IMR-90 (cell line): ENCODE data around the gene KRT34. TPM values are rescaled to one million over a fixed set of nuclear protein-coding genes. Genes with fewer than 3 reads are reported as not detected.

Source experiments
- ATAC-seq: fragments of 200-7000 bp; cut with Tn5 transposase; 2 replicates; pipeline ENCODE4 v1.9.1; 2020; ENCODE audit warnings: low read depth, mild to moderate bottlenecking, moderate library complexity
- BruUV-seq: library from RNA; stranded (reverse); fragments of 400-500 nt; replicated peaks from 2 replicates; lab custom pipeline; 2021; lab: Mats Ljungman, UMichigan
- CTCF ChIA-PET: fragments of 300-600 bp; formaldehyde crosslinking; extraction: SDS; loops from one replicate; lab custom pipeline; 2021; ENCODE audit warnings: antibody characterized with exemption; lab: Yijun Ruan, JAX
- POLR2A ChIA-PET: fragments of 300-600 bp; sonication (Branson Sonifier 250); formaldehyde crosslinking; loops from one replicate; lab custom pipeline; 2022; ENCODE audit warnings: antibody characterized with exemption; ENCODE audit not compliant: unreplicated experiment; lab: Charles Lee
- DNase-seq: peaks from one replicate; pipeline ENCODE4 v3.0.0; 2013
- H2AFZ ChIP-seq: replicated peaks from 2 replicates; pipeline ENCODE3; 2013; ENCODE audit warnings: low read length, mild to moderate bottlenecking; ENCODE audit not compliant: poor library complexity
- H2AK5ac ChIP-seq: 2 replicates; pipeline ENCODE4 v1.6.1; 2013; ENCODE audit warnings: low read depth, low read length, inconsistent platforms
- H2AK9ac ChIP-seq: replicated peaks from 2 replicates; pipeline ENCODE3; 2013; ENCODE audit warnings: mild to moderate bottlenecking, low read depth, low read length, moderate library complexity; ENCODE audit not compliant: poor library complexity
- H2BK120ac ChIP-seq: 2 replicates; pipeline ENCODE4 v1.6.1; 2013; ENCODE audit warnings: low read depth, low read length, inconsistent platforms
- H2BK15ac ChIP-seq: 3 replicates; pipeline ENCODE4 v1.6.1; 2013; ENCODE audit warnings: low read depth, low read length, inconsistent platforms
- H2BK20ac ChIP-seq: 2 replicates; pipeline ENCODE4 v1.6.1; 2013; ENCODE audit warnings: low read depth, mild to moderate bottlenecking, inconsistent platforms, low read length, moderate library complexity
- H2BK5ac ChIP-seq: 2 replicates; pipeline ENCODE4 v1.6.1; 2013; ENCODE audit warnings: mild to moderate bottlenecking, low read depth, low read length, inconsistent platforms; ENCODE audit not compliant: poor library complexity, severe bottlenecking
- H3K14ac ChIP-seq: replicated peaks from 2 replicates; pipeline ENCODE4 v1.6.1; 2013; ENCODE audit warnings: low read depth, low read length, inconsistent platforms
- H3K18ac ChIP-seq: 2 replicates; pipeline ENCODE4 v1.6.1; 2013; ENCODE audit warnings: low read depth, low read length, control low read depth
- H3K23ac ChIP-seq: 2 replicates; pipeline ENCODE4 v1.6.1; 2013; ENCODE audit warnings: low read depth, low read length, inconsistent platforms
- H3K27ac ChIP-seq: 2 replicates; pipeline ENCODE4 v1.5.1; 2013; ENCODE audit warnings: mild to moderate bottlenecking, control low read depth, low read length; ENCODE audit not compliant: insufficient read depth
- H3K27me3 ChIP-seq: 2 replicates; pipeline ENCODE4 v1.6.1; 2013; ENCODE audit warnings: low read length; ENCODE audit not compliant: control insufficient read depth, insufficient read depth
- H3K36me3 ChIP-seq: 2 replicates; pipeline ENCODE4 v1.6.1; 2013; ENCODE audit warnings: low read length, mixed read lengths; ENCODE audit not compliant: control insufficient read depth, insufficient read depth
- H3K4ac ChIP-seq: 2 replicates; pipeline ENCODE4 v1.6.1; 2013; ENCODE audit warnings: low read depth, low read length, inconsistent platforms
- H3K4me1 ChIP-seq: 2 replicates; pipeline ENCODE4 v1.6.1; 2013; ENCODE audit warnings: low read length, mixed read lengths; ENCODE audit not compliant: control insufficient read depth, insufficient read depth
- H3K4me2 ChIP-seq: 2 replicates; pipeline ENCODE4 v1.6.1; 2013; ENCODE audit warnings: low read depth, mild to moderate bottlenecking, control low read depth, low read length, moderate library complexity
- H3K4me3 ChIP-seq: 2 replicates; pipeline ENCODE4 v1.5.1; 2013; ENCODE audit warnings: low read depth, mild to moderate bottlenecking, control low read depth, low read length, moderate library complexity; ENCODE audit not compliant: insufficient read depth
- H3K56ac ChIP-seq: 2 replicates; pipeline ENCODE4 v1.6.1; 2013; ENCODE audit warnings: low read length, inconsistent platforms; ENCODE audit not compliant: insufficient read depth; ENCODE audit errors: extremely low read depth
- H3K79me1 ChIP-seq, 2 experiments: 2 replicates each; pipeline ENCODE4 v1.6.1; 2013; ENCODE audit warnings: low read length in 2 of 2, inconsistent platforms in 1 of 2, low read depth in 1 of 2
- H3K9ac ChIP-seq: 2 replicates; pipeline ENCODE4 v1.6.1; 2013; ENCODE audit warnings: low read depth, low read length, control low read depth
- H3K9me1 ChIP-seq: 2 replicates; pipeline ENCODE4 v1.6.1; 2013; ENCODE audit warnings: low read length, inconsistent platforms; ENCODE audit not compliant: insufficient read depth
- H3K9me3 ChIP-seq: 2 replicates; pipeline ENCODE4 v1.6.1; 2013; ENCODE audit warnings: low read length; ENCODE audit not compliant: control insufficient read depth, insufficient read depth
- H4K20me1 ChIP-seq: 2 replicates; pipeline ENCODE4 v1.6.1; 2013; ENCODE audit warnings: low read length, inconsistent platforms; ENCODE audit not compliant: insufficient read depth
- H4K5ac ChIP-seq: 2 replicates; pipeline ENCODE4 v1.6.1; 2013; ENCODE audit warnings: mild to moderate bottlenecking, low read depth, low read length, control low read depth
- H4K8ac ChIP-seq, 2 experiments: 2 replicates each; pipeline ENCODE4 v1.6.1; 2013; ENCODE audit warnings: low read depth in 2 of 2, low read length in 2 of 2, control low read depth in 1 of 2, inconsistent platforms in 1 of 2
- H4K91ac ChIP-seq: 2 replicates; pipeline ENCODE4 v1.6.1; 2013; ENCODE audit warnings: low read depth, low read length, inconsistent platforms; ENCODE audit not compliant: insufficient read depth
- BHLHE40 ChIP-seq: fragments of 150-350 bp; IDR thresholded peaks from 2 replicates; pipeline ENCODE4 v1.6.1; 2016; ENCODE audit warnings: mild to moderate bottlenecking, low read depth, low read length
- CEBPB ChIP-seq: IDR thresholded peaks from 2 replicates; pipeline ENCODE4 v1.6.1; 2012; ENCODE audit warnings: low read depth, low read length, improper control_type of control experiment
- CHD1 ChIP-seq: IDR thresholded peaks from 2 replicates; pipeline ENCODE4 v1.6.1; 2012; ENCODE audit warnings: low read depth, low read length, improper control_type of control experiment
- CTCF ChIP-seq: conservative IDR thresholded peaks from 2 replicates; pipeline ENCODE4 v1.5.1; 2012; ENCODE audit warnings: mild to moderate bottlenecking, low read depth, low read length, improper control_type of control experiment
- ELK1 ChIP-seq: fragments of 150-350 bp; IDR thresholded peaks from 2 replicates; pipeline ENCODE4 v1.6.1; 2016; ENCODE audit warnings: low read depth, mild to moderate bottlenecking, low read length, moderate library complexity, borderline replicate concordance
- FOS ChIP-seq: fragments of 150-350 bp; IDR thresholded peaks from 2 replicates; pipeline ENCODE4 v1.6.1; 2016; ENCODE audit warnings: low read depth, low read length
- MAFK ChIP-seq: IDR thresholded peaks from 2 replicates; pipeline ENCODE4 v1.6.1; 2012; ENCODE audit warnings: low read depth, low read length, improper control_type of control experiment
- MAZ ChIP-seq: IDR thresholded peaks from 2 replicates; pipeline ENCODE4 v1.6.1; 2012; ENCODE audit warnings: low read depth, mild to moderate bottlenecking, low read length, improper control_type of control experiment, moderate library complexity, borderline replicate concordance
- MXI1 ChIP-seq: IDR thresholded peaks from 2 replicates; pipeline ENCODE4 v1.6.1; 2012; ENCODE audit warnings: low read depth, mild to moderate bottlenecking, low read length, moderate library complexity, borderline replicate concordance
- NFE2L2 ChIP-seq: fragments of 150-350 bp; IDR thresholded peaks from 2 replicates; pipeline ENCODE4 v1.6.1; 2016; ENCODE audit warnings: low read depth, mild to moderate bottlenecking, low read length
- POLR2A ChIP-seq: IDR thresholded peaks from 2 replicates; pipeline ENCODE4 v1.6.1; 2012; ENCODE audit warnings: mild to moderate bottlenecking, low read depth, low read length
- RAD21 ChIP-seq: IDR thresholded peaks from 2 replicates; pipeline ENCODE4 v1.6.1; 2012; ENCODE audit warnings: low read length, improper control_type of control experiment
- RCOR1 ChIP-seq: IDR thresholded peaks from 2 replicates; pipeline ENCODE4 v1.6.1; 2012; ENCODE audit warnings: mild to moderate bottlenecking, low read length, improper control_type of control experiment; ENCODE audit not compliant: insufficient replicate concordance
- RFX5 ChIP-seq: IDR thresholded peaks from 2 replicates; pipeline ENCODE4 v1.8.0; 2012; ENCODE audit warnings: low read depth, mild to moderate bottlenecking, low read length, moderate library complexity
- SMC3 ChIP-seq: fragments of 150-350 bp; IDR thresholded peaks from 2 replicates; pipeline ENCODE4 v1.6.1; 2016; ENCODE audit warnings: low read depth, mild to moderate bottlenecking, antibody characterized with exemption, low read length, moderate library complexity
- USF2 ChIP-seq: fragments of 150-350 bp; IDR thresholded peaks from 2 replicates; pipeline ENCODE4 v1.6.1; 2017; ENCODE audit warnings: mild to moderate bottlenecking, antibody characterized with exemption, low read length, low read depth
- WGBS, 2 experiments: methylation state at CpG; one replicate each; pipeline versions ENCODE4 v1.1.5 to v1.1.7; 2013; ENCODE audit warnings: missing lambda C conversion rate in 2 of 2; ENCODE audit not compliant: insufficient read length in 1 of 2; ENCODE audit errors: extremely low coverage in 2 of 2; 5-methylcytosine and 5-hydroxymethylcytosine counted together
- dilution Hi-C: fragments of 300-500 bp; cut with HindIII; formaldehyde crosslinking; loops from one replicate; pipeline ENCODE4 v1.14.3; 2018; ENCODE audit warnings: low sequenced_read_pairs; ENCODE audit not compliant: unreplicated experiment
- in situ Hi-C: fragments of 300-500 bp; cut with MboI; formaldehyde crosslinking; loops from 3 replicates; pipeline ENCODE4 v1.14.3; 2019; ENCODE audit warnings: low sequenced_read_pairs, inconsistent platforms, mixed read lengths
- intact Hi-C: fragments of 100-400 bp; cut with micrococcal nuclease; formaldehyde crosslinking; loops from 2 replicates; pipeline ENCODE4 v1.10.0; 2022
- polyA plus RNA-seq, 3 experiments: library from polyadenylated mRNA; depleted of rRNA; stranded (reverse); fragments of >200 nt; gene quantifications; 2 replicates each; pipeline ENCODE4 v1.2.3, GENCODE V29; 2012; ENCODE audit warnings: low replicate concordance in 1 of 3
- total RNA-seq: library from RNA; depleted of rRNA; stranded (reverse); fragments of >200 nt; gene quantifications from 2 replicates; pipeline ENCODE4 v1.2.3, GENCODE V29; 2012

The KRT34 gene
- total and polyA plus RNA-seq, 2 of the 4 experiments (the other 2 are of a cell fraction) = 3.4 to 3.6 TPM

GRCh38 chr17:41407226-41407625, 25.1 kb upstream of the KRT34 start:
- Histone ChIP-seq H3K18ac (no peak overlapping the region), H3K56ac (no peak overlapping the region), H3K36me3 (no peaks in the 10 kb centered on the region), H3K27ac (no peak overlapping the region), H2AK9ac (no peak overlapping the region), H4K5ac (no peak overlapping the region), H3K9me3 (no peaks in the 10 kb centered on the region), H3K9ac (no peak overlapping the region), H2BK20ac (no peak overlapping the region), H3K4me2 (no peak overlapping the region), H3K4me1 (peaks cover 22% of the 10 kb centered on the region), H3K9me1 (peaks cover 26% of the 10 kb centered on the region), H4K8ac (no peak overlapping the region), H3K4ac (no peak overlapping the region), H3K14ac (no peak overlapping the region), H2BK120ac (no peak overlapping the region), H4K20me1 (no peaks in the 10 kb centered on the region), H2AFZ (no peak overlapping the region), H3K79me1 (no peaks in the 10 kb centered on the region; a peak in 1 of 4 replicates), H2BK15ac (no peak overlapping the region), H3K27me3 (no peaks in the 10 kb centered on the region), H3K23ac (no peak overlapping the region), H3K4me3 (no peak overlapping the region), H2AK5ac (no peak overlapping the region), H2BK5ac (no peak overlapping the region), H4K91ac (no peak overlapping the region)
- in situ Hi-C loops (no loop called here), intact Hi-C loops (no loop called here), dilution Hi-C loops (no loop called here)
- CTCF ChIA-PET = no interaction called here
- no TSS peak for BruUV-seq
- ATAC-seq (no peak), DNase-seq (no peak)
- TF ChIP-seq FOS (no peak), RAD21 (no peak), POLR2A (no peak), NFE2L2 (no peak), CHD1 (no peak), RFX5 (no peak), SMC3 (no peak), RCOR1 (no peak), MAZ (no peak), USF2 (no peak), MAFK (no peak), CTCF (no peak), BHLHE40 (no peak), ELK1 (no peak), CEBPB (no peak), MXI1 (no peak)
- WGBS, 2 experiments = 83% methylated on average over 2 of the region's 10 CpGs; no CpG with 5 or more reads in 1 of the 2 experiments
- POLR2A ChIA-PET = no interaction called here
